GM21723 (cell line): ENCODE data around the gene TBX5.

Source experiments
- ATAC-seq: cut with Tn5 transposase; IDR thresholded peaks from one replicate; pipeline ENCODE4 v1.9.1; 2021; ENCODE audit warnings: mild to moderate bottlenecking, moderate library complexity; ENCODE audit not compliant: unreplicated experiment

The TBX5 gene

DNA sequence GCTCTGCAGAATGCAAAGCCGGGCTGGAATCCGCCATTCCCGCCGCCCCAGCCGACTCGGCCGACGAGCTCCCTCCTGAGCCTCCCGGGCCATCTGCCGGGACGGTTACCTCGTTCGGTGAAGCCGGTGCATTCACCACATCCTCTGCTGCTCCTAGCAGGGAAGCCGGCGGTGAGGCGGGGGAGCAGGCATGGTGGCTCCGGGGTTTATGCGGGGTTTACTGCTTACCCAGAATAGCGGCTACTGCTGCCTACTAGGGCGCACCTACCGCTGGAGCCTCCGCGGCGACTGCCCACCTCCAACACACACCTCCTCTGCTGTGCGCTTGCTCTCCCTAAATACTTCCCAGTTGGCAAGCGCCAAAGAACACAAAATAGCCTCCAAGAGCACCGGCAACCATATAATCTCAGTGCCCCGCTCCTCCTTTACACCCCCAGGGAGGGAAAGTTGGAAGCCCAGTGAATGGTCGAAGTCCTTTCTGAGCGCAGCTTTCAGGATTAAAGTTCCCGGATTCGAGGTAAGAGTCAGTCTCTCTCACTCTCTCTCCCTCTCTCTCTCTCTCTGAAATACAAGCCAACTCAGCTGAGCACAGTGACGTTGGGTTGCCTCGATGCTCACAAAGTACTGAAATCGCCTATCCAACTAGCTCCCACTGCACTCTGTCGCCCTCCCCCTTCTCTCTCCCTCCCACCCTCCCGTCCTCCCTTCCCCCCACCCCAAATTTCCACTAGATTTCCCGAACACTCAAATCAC is at the start of gene TBX5:
TBX5 (minus strand) TSS at position 626 of the 753 bp plus-strand sequence. CDS start 2,246 bp downstream, outside the sequence.
- no peak for ATAC-seq

DNA sequence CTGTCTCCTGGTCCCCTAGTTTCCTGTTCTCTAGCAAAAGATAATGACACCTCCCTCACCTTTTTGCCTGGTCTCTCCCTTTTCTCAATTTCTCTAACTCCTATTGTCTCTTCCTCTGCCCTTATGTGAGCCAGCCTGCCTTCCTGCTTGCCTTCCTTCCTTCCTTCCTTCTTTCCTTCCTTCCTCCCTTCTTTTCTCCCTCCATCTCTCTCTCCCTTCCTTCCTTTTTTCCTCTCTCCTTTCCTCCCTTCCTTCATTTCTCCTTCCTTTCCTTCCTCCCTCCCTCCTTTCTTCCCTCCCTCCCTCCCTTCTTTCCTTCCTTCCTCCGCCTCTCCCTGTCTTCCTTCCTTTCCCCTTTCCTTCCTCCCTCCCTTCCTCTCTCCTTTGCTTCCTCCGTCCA is 45.7 kb upstream of the TBX5 start:
- no peak for ATAC-seq

DNA sequence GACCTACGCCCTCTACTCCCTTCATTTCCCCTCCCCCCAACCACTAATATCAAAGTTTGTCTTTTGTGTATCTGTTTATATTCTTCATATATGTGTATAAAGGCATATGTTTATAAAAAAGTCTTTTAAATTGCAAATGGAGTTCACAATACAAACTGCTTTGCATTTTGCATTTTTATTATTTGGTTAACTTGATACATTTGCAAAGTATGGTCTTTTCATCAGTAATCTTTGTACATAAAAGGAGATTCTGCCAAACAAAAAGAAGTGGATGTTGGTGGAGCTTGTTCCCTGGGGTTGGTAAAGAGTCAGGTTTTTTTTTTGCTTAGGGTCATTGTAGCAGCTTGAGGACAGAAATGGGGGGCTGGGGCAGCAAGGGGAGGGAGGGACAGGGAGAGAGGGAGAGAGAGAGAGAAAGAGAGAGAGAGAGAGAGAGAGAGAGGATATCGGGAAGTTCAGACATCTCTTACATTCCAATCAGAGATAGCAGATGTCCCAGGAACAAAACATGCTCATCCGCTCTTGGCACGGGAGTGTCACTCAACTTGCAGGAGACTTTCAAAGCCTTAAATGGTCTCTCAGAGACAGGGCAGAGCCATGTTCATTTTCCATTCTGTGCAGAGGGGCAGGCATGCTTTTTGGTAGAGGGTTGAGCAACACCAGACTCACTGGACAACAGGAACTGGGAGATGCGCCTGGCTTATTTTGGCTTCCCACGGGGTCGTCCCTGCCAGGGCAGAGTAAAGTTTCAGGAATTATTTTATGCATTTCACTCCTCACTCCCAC is 44.8 kb upstream of the TBX5 start:
- no peak for ATAC-seq

DNA sequence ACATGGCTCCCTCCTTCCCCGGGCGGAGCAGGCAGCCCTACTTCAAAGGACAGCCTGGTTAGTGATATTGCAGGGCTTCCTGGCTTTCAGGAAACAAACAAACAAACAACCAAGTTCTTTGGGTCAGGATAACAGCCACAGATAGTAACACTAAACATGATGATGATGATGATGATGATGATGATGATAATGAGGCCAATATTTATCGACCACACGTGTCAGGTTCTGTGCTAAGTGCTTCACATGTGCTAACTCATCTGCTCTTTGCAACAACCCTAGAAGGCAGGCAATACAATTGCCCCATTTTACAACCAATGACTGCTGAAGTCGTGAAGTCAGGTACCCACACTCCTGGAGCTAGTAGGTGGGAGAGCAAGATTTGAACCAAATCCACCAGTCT is 44.1 kb upstream of the TBX5 start:
- no peak for ATAC-seq

DNA sequence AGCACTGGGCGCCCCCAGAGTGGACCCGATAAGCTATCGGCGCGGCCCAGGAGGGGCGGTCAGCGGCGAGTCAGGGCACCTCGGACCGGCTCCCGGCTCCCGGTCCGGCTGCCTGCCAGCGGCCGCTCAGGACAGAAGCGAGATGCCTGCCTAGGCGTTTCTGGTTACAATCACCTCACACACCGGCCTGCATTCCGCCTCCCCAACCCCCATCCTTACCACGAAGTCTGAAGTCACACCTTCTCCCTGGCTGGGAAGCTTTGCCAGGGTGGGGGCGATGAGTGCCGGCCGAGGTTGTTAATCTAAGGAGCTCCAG is 42.6 kb upstream of the TBX5 start:
- ATAC-seq: no peak

DNA sequence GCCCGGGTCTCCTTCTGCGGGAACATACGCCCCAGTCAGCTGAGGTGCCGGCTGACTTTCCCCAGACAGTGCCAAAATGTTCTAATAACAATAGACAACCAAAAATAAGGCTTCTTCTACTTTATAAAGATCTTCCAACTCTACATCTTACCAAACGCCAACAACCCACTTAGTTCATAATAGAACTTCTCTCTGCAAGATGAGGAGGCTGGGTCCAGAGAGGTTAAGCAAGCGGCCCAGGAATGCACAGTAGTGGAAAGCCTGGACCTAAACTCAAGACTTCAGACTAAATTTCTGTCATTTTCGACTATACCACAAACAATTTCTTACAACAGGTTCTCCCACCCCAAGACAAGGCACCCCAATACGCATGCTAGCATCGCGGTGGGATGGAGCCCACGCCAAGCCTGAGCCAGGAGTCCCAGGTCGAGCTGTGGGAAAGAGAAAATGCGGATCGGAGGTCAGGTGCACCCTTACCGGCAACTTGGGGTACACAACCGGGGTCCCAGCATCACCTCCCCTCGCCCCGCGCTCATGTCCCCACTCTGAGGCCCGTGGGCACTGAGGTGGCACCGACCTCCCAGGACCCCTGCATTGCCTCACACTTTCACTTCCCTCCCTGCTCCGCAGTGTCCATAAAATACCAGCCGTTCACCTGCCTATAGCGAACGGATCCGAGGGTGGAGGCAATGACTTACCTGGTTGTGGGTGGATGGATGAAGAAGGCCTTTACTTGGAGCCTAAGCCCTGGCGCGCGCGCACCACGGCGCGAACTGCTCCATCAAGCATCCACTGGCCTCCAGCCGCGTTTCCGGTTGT is 42.1 kb upstream of the TBX5 start:
- ATAC-seq: no peak

DNA sequence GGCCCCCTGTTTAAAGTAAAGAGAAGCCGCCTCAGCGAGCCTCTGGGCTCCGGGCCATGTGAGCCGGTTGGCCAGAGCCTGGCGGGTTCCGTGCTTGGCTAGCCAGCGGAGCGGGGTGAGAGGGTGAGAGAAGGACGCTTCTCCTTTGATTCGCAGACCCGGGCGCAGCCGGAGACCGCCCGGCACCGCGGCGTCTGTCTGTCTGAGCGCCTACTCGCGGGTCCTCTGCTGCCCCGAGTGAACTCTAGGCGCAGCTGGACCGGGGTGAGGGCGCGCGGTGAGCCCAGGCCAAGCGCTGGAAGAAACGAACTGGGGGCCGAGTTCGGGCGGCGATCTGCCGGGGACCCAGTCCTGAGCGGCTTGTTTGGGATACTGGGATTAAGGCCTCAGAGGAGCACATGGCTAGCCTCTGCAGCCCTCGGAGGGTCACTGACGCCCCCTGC is 41.4 kb upstream of the TBX5 start:
- no peak for ATAC-seq

DNA sequence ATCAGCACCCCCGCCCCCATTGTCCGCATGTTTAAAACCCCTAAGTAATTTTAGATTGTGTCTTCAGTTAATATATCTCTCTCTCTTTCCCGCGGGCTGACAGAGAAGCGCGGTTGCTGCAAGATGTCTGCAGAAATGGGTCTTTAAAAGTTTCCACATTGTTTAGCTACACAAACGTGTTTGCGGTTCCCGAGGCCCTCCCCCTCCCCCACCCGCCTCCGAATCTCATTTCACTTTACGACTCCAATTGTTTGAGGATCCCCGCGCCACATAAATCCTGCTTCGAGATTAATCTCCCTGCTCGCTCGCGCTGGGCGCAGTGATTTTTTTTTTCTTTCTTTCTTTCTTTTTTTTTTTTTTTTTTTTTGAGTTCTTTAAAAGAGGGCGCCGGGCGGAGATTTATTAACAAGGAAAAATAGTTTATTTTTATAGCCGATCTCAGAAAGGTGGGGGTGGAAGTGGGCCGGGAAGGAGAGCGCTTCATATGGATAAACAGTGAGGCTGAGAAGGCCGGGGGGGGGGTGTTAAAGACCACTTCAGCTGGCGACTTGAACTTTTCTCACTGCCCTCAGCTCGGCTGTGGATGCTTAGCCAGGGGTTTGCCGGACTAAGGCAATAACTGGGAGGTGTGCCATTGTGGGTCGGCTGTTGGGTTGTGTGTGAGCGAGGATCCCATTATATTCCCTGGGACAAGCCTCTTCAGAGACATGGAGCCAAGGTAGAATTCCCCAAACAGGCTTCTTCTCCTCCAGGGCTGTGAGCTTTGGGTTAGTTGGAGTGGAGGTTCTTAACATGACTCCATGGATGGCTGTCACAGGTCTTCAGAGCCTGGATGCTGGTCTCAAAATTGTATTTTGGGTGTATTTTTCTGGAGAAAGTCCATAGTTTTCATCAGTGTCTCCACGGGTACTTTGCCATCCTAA is 39.7 kb upstream of the TBX5 start:
- ATAC-seq: no peak

DNA sequence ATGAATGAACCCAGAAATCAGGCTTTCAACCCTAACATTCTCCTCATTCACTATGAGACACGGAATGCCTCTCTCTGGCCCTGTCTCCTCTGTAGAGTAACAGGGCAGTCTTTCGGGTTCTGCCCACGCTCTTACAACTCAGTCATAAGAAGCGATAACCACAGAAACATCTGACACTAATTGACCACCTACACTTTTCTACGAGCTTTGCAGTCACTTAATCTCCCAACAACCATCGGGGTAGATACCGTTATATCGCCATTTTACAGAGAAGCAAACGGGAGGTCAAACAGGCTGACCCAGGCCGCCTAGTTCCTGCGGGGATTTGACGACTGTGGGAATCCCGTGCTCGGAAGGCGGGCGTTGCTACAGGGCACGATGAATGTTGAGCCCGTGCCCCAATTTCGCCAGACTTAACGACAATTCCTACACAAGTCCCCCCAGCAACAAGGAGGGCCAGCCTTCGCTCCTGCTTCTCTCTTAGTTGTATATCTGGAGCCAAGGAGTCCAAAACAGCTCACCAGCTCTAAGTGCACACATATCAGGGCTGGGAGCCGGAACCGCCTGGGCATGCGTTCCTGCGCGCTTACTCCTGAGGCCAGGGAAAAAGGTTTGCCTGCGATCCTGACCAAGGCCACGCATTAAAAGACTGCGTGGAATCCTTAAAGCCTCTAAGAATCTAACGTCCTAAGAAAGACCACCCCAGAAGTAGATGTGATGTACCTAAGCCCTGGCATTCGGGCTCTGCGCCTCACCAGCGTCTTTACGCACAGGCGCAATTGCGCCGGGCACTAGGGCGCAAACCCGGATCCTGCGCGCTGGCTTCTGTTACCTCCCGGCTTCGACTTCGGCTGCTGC is 38.7 kb upstream of the TBX5 start:
- ATAC-seq: no peak

DNA sequence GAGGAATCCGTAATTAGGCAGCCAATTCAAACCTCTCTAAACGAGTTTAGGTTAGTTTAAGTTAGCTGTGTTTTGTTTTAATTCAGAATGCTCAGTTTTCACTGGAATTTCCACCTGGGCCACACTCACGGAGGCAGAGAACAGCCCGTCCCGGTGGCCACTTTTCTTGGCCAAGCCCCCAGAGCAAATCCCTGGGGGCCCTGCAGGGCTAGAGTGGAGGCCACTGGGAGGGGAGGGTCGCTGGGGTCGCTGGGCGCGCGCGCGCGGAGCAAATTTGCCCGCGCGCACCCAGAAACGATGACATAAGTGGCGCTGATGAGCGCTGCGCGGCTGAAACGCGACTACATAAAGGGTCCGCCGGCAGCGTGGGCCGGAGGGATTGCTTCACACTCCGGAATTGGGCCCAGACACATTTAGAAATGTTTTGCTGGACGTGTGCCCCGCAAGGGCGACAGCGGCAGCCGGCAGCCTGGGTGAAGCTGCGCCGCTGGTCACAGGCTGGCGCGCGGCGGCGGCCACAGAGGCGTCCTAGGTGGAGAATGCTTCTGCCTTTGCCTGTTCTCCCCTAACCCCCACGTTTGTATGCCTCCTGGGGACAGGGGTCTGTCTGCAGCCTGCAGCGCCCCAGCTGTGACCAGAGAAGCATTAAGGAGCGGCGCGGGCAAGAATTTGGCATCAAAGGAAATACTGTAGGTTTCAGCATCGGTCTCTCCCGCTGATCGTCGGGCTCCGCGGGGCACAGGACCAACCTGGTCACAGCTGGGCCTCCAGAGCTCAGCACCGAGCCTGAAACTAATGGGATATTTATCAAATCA is 37.9 kb upstream of the TBX5 start:
- ATAC-seq: no peak

DNA sequence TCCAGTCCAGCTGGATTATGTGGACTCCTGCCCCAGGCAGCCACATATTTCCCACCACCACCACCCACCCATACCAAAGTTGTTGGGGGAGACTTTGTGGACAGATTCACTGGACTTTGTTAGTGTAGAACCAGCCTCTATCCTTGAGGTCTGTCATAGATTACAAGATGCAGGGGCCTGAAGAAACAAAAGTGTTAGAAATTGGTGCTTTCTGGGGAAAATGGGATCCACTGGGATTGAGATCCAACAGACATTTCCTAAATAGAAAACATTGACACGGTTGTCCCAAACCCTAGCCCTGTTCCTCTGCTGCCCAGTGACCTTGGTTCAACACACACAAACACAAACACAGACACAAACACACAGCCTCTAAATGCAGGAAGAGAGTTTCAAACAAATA is 36.6 kb upstream of the TBX5 start:
- ATAC-seq: no peak

DNA sequence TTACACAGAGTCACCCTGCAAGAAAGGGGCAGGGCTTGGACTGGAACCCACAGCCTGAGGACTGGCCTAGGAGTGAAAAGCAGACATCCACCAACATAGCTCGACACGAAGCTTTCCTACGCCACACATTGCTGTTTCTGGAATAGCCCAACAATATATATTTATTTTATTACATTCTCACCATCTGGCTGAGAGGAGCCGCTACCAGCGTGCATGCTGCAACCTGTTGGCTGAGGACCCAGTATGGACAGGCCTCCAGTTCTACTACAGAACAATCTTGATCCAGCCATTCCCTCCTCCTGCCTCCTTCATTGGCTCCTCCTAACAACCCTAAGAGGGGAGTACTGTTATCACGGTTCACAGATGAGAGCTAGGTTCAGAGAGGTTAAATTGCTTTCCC is 35.6 kb upstream of the TBX5 start:
- no peak for ATAC-seq

DNA sequence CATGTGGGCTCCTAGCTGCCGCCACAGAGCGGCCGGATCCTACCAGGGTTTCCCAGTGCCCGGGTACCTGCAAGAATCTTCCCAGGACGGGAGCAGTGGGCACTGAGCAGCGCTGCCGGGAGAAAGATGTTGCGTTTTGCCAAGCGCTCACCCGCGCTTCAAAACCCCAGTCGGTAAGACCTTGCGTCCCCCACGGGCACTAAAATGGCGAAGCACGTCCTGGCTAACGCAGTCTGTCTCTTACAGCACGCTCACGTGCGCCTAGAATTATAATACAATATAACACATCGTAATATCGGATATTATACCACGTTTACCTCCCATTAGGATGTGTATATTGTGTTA is 35.1 kb upstream of the TBX5 start:
- no peak for ATAC-seq

DNA sequence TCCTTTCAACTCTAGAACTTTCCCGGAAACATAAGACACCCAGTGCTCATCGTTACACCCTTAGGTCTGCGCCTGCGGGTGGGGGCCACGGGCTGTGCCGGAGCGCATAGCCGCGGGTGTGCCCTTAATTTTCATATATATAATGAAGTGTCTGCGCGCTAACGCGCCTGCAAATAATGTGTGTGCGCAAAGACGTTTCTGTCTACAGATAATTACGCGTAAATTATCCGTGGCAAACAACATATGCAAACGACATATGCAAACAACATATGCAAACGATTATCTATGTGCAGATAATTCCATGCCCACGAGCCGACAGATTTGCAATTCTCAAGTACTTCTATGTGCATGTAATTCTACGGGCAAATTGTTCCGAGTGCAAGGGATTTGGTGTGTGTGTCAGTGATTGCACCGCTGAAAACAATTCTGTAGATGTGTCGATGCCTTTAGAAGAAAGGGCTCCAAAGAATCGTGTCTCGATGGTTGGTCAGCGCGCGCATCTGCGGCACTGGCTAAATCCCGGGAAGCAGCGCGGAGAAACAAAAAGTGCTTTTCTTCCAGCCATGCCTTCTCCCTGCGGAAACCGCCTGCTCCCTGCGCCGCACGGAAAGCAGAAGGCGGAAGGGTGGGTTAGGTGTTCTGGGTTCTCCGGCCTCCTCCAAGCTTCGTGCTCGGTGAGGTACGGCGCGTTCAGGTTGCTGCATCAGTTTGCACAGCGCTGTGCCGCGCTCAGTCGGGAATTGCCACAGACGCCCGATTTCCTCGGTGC is 34.5 kb upstream of the TBX5 start:
- ATAC-seq: no peak

DNA sequence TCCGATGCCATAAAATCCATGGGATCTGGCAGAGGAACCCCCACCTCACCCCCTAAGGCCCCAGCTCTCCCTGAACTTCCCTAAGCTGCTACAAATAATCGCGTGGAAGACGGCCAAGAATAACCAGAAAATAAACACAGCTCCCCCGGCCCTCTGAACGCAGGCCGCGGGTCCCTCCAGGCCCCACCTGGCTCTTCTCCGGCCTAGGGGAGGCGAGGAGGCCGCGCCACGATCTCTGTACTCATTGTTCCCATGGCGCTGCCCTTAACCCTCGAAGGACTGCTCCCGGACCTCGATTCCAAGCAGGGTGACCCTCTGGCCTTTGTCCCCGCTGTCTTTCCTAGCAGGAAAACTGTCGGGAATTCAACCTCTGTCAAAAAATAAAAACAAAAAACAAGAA is 33.9 kb upstream of the TBX5 start:
- no peak for ATAC-seq

DNA sequence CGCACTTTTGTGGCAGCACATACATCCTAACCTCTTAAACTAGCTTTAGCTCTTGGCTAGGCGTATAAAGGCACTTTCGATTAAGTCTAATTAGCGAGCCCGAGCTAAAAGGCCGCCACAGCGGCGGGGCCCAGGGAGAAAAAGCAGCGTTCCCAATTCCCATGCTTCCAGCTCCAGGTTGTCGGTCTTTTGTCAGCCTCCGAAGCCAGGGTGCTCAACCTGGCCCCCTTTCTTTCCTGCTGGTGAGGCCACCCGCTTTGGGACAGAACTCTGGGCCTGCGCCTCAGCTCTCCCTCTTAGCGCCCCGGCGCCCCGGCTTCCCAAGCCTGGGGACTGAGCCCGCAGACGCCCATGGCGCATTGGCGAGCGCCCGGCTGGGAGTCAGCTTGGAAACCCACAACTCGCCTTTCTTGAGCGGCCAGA is 33.3 kb upstream of the TBX5 start:
- ATAC-seq: no peak

DNA sequence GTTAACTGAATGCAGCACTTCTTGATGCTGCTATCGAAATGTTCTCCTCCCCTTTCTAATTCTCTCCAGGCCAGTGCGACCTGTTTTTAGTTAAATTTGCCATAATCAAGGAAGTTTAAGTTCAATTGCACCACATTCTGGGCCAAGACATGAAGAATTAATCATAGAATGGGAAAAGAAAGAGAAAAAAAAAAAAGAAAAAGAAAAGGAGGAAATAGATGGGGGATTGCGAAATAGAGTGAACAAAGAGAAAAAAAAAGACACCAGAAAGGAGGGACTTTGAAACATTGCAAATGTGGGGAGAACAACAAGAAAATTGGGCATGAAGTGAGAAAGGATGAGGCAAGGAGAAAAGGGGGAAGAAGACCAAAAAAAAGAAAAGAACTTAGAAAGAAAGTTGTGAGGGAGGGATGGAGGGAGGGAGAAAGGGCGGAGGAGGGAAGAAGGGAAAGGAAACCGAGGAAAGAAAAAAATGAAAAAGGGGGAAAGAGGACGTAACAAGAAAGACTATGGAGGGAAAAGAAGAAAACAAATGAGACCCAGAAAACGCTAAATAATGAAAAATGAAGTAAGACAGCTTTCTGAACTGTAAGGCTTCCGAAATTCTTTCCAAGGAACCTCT is 32.8 kb upstream of the TBX5 start:
- ATAC-seq: no peak

DNA sequence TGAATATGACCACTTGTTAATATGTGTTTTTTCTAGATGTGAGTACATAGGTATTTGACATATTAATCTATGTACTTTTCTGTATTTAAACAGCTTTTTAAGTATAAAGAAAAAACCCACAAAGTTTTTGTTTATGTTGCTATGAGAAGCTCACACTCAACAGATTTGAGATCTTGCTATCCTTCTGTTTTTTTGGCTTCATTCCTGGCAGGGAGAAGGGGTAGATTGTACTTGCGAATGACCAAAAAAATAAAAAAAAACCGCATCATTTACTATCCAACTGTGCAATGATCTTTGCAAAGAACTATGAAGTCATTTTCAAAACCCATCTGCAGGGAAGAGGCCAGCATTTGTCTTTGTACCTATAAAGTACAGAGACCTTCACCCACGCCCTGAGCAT is 28.4 kb upstream of the TBX5 start:
- ATAC-seq: no peak
